SK-MEL-5 (cell line): Measurements from ENCODE around the gene CBX8. TPM values are rescaled to one million over a fixed set of nuclear protein-coding genes. Genes with fewer than 3 reads are reported as not detected.

Experiments used
- DNase-seq: peaks from one replicate; pipeline ENCODE4 v3.0.0-alpha.2; 2016; ENCODE audit warnings: low read depth, low spot score
- in situ Hi-C: cut with HindIII; loops from 2 replicates; pipeline ENCODE4 v1.10.0; 2016; ENCODE audit warnings: low sequenced_read_pairs, high pct_unique_total_duplicates, low pct_unique_long_range_greater_than_20kb
- polyA plus RNA-seq, 2 experiments: library from polyadenylated mRNA; depleted of rRNA; stranded (reverse); fragments of >200 nt; gene quantifications; 2 replicates each; pipeline ENCODE4 v1.2.3, GENCODE V29; 2015
- total RNA-seq: library from RNA; depleted of rRNA; stranded (reverse); fragments of >200 nt; shearing (Covaris generic); gene quantifications from 2 replicates; pipeline ENCODE4 v1.2.3, GENCODE V29; 2014; rRNA removed

CBX8 gene
- 31.3 and 34.4 TPM in 2 replicates for total RNA-seq
- 16.1 and 27.3 TPM in 2 replicates for polyA plus RNA-seq (2015; cell fraction: cytosol; rRNA removed)
- 30.6 and 35.7 TPM in 2 replicates for polyA plus RNA-seq (2015; cell fraction: nucleus; rRNA removed)

DNA sequence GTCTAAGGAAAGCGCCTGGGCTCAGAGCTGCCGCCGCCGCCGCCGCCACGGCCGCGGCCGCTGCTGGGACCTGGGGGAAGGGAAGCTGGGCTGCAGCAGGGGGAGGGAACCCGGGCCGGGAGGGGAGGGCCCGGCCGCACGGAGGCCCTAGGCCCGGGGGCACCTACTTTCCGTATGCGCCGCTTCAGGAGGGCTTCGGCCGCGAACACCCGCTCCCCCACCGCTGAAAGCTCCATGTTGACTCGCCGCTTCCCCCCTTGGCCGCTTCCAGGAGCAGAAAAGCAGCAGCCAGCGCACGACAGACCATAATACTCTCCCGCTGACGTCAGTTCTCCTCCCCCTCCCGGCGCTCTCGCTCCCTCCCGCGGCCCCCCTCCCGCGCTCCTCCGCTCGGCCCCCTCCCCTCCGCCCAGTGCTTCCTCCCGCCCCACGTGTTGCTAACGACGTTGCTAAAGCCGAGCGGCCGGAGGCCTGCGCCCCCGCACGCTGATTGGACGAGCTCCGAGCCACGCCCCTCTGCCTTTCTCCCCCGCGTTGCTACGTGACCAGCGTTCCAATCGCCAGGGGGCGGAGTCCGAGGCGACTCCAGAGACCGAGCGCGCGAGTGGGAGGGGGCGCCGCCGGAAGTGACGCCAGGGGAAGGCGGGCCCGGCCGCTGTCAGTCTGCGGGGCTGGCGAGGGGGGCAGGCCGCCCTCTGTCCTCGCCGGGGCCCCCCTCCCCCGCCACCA, at the start of gene CBX8:
TSS of gene CBX8 (minus strand) at position 315 of the 729 bp plus-strand sequence. CDS start at position 236, 79 bp downstream.
- in situ Hi-C loops = loop anchor here (25.0 kb wide), 1 partner anchor 190 kb away; no protein-coding TSS in a partner anchor
- DNase-seq = peak; percentile 100

DNA sequence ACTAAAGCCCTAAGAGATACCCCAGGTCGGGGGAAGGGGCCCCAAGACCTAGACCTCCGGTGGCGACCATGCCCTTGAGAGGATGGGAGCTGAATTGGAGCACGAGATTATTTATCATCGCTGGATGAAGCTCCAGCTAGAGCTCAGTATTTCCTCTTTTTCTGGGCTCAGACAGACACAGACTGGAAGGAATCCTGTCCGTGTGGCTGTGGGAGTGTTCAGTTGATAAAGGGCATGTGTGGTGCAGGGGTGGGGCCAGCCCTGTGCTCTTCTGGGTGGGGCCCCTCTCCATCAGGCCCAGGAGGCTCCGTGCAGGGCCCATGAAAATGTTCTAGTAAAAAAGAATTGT, 48.7 kb upstream of the CBX8 start:
- in situ Hi-C loops = no loop called here
- peak; percentile 93 for DNase-seq

DNA sequence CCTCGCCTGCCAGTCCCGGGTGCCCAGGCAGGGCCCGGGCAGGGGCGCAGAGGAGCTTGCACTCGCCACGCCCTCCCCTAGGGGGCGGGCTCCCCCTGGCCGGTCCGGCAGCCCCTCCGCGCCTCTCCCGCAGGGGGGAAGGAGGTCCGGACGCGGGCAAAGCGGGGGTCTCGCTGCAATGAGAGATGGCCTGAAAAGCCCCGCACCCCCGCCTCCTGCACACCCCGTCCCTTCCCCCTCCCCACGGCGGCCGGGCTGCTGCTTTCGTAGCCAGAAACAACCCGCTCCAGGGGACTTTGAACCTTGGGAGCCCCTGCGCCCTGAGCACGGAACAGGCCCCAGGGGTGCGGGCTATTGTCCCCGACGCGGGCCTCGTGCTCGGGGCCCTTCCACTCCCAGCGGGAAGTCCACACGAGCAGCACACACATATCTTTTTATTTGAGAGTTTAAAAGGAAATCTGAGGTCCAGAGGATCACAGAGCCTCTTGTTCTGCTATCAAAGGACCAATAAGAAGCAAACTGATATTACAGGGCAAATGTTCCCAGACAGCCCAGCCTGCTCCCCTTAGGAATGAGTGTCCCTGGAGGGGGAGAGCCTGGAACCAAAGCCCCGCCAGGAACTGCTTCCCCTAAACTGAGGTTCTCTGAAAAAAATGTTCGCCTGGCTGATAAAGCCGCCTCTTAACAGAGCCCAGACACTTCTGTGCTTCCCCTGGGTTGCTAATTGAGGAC, 48.2 kb upstream of the CBX8 start:
- DNase-seq = peak; percentile 98
- in situ Hi-C loops = no loop called here

DNA sequence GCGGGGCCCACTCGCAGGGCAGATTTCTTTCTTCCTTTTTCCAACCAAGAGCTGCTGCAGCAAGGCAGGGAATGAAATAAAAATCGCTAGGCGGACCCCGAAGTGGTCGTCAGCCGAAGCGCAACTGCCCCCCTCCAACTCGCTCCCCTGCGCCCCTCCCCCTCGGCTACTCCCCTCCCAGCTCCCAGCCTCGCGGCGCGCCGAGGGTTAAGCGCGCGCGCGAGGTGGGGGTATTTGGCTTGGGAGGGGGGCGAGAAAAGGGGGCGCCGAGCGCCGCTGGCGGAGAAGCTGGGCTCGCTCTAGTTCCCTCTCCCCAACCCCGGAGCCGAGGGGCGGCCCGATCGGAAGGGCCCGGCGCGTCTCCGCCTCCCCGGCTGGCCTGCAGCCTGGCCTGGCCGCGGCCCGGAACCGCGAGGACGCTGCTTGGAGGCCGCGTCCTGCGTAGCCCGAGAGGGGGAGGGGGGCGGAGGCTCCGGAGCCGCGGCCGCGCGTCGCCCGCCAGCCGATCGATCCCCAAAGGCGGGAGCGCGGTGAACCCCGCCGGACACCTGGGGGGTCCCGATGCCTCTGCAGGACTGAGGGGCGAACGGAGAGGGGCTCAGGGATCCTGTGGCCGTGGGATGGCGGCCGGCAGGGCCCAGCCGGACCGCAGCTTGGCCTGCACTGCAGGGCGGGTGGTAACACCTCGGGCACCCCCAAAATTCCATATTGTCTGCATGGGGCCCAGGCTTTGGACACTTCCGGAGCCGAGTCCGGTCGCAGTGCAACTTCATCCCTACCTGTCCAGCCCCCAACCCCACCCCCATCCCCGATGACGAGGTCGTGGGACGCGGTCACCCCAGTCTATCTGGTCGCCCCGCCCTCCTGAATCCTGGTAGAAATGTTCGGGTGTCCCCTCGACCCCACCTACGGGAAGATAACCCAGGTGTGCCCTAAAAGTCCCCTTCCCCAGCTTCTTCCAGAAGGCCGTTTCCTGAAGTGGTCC, 47.2 kb upstream of the CBX8 start:
- in situ Hi-C loops = no loop called here
- peak; percentile 73 for DNase-seq

DNA sequence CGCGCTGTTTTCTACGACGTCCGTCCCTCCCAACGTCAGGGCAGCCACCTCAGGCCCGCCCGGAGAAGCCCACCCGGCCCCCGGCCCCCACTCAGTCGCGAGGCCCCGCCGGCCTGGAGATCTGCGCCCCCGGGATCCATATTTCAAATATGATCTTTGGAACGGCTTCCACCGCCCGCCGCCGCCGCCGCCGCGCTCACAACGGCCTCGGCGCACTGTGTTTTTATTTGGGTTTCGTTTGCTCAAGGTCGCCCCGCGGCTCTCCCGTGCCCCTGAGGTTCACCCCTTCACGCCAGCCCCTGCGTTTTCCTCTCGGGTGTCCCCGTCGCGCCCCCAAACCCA, 46.6 kb upstream of the CBX8 start:
- in situ Hi-C loops = no loop called here
- DNase-seq = no peak

DNA sequence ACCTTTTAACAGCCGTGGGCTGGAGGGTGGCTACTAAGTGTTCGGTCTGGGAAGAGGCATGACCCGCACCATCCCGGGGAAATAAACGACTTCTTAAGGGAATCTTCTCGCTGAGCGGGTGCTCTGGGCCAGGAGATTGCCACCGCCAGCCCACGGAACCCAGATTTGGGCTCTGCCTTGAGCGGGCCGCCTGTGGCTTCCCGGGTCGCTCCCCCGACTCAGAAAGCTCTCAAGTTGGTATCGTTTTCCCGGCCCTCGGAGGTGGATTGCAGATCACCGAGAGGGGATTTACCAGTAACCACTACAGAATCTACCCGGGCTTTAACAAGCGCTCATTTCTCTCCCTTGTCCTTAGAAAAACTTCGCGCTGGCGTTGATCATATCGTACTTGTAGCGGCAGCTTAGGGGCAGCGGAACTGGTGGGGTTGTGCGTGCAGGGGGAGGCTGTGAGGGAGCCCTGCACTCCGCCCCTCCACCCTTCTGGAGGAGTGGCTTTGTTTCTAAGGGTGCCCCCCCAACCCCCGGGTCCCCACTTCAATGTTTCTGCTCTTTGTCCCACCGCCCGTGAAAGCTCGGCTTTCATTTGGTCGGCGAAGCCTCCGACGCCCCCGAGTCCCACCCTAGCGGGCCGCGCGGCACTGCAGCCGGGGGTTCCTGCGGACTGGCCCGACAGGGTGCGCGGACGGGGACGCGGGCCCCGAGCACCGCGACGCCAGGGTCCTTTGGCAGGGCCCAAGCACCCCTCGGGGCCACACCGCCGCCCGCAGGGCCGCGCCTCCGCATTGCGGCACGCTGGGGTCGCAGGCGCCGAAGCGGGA, 46.0 kb upstream of the CBX8 start:
- in situ Hi-C loops = no loop called here
- DNase-seq = no peak

DNA sequence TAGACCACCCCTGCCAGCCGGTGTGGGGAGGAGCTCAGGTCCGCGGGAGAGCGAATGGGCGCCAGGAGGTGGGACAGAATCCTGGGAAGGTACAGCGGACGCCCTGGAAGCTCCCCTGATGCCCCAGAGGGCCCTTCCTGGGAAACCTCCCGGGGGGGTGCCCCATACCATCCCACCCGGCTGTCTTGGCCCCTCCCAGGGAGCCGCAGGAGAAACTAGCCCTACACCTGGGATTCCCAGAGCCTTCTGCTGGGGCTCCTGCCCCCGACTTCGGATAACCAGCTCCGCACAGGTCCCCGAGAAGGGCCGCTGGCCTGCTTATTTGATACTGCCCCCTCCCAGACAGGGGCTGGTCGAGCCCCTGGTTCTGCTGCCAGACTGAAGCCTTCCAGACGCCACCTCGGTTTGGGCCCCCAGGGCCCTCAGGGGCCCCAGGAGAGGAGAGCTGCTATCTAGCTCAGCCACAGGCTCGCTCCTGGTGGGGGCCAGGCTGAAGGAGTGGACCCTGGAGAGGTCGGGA, 45.3 kb upstream of the CBX8 start:
- in situ Hi-C loops = no loop called here
- no peak for DNase-seq

DNA sequence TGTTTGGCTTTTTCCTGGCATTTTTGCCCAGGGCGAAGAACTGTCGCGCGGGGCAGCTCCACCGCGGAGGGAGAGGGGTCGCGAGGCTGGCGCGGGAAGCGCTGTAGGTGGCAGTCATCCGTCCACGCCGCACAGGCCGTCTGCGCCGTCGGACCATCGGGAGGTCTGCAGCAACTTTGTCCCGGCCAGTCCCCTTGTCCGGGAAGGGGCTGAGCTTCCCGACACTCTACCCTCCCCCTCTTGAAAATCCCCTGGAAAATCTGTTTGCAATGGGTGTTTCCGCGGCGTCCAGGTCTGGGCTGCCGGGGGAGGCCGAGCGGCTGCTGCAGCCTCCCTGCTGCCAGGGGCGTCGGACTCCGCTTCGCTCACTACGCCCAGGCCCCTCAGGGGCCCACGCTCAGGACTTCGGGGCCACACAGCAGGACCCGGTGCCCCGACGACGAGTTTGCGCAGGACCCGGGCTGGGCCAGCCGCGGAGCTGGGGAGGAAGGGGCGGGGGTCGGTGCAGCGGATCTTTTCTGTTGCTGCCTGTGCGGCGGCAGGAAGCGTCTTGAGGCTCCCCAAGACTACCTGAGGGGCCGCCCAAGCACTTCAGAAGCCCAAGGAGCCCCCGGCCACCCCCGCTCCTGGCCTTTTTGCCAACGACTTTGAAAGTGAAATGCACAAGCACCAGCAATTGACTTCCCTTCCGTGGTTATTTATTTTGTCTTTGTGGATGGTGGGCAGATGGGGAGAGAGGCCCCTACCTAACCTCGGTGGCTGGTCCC, 44.7 kb upstream of the CBX8 start:
- no peak for DNase-seq
- in situ Hi-C loops = no loop called here

DNA sequence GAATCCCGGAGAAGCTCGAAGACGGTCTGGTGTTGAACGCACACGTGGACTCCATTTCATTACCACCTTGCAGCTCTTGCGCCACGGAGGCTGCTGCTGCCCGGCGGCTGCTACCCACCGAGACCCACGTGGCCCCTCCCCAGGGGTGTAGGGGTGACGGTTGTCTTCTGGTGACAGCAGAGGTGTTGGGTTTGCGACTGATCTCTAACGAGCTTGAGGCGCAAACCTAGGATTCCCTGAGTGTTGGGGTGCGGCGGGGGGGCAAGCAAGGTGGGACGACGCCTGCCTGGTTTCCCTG, 44.1 kb upstream of the CBX8 start:
- in situ Hi-C loops = no loop called here
- no peak for DNase-seq

DNA sequence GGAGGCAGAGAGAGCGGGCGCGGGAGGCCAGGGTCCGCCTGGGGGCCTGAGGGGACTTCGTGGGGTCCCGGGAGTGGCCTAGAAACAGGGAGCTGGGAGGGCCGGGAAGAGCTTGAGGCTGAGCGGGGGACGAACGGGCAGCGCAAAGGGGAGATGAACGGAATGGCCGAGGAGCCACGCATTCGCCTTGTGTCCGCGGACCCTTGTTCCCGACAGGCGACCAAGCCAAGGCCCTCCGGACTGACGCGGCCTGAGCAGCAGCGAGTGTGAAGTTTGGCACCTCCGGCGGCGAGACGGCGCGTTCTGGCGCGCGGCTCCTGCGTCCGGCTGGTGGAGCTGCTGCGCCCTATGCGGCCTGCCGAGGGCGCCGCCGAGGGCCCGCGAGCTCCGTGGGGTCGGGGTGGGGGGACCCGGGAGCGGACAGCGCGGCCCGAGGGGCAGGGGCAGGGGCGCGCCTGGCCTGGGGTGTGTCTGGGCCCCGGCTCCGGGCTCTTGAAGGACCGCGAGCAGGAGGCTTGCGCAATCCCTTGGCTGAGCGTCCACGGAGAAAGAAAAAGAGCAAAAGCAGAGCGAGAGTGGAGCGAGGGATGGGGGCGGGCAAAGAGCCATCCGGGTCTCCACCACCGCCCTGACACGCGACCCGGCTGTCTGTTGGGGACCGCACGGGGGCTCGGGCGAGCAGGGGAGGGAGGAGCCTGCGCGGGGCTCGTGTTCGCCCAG, 43.6 kb upstream of the CBX8 start:
- DNase-seq = no peak
- in situ Hi-C loops = no loop called here

DNA sequence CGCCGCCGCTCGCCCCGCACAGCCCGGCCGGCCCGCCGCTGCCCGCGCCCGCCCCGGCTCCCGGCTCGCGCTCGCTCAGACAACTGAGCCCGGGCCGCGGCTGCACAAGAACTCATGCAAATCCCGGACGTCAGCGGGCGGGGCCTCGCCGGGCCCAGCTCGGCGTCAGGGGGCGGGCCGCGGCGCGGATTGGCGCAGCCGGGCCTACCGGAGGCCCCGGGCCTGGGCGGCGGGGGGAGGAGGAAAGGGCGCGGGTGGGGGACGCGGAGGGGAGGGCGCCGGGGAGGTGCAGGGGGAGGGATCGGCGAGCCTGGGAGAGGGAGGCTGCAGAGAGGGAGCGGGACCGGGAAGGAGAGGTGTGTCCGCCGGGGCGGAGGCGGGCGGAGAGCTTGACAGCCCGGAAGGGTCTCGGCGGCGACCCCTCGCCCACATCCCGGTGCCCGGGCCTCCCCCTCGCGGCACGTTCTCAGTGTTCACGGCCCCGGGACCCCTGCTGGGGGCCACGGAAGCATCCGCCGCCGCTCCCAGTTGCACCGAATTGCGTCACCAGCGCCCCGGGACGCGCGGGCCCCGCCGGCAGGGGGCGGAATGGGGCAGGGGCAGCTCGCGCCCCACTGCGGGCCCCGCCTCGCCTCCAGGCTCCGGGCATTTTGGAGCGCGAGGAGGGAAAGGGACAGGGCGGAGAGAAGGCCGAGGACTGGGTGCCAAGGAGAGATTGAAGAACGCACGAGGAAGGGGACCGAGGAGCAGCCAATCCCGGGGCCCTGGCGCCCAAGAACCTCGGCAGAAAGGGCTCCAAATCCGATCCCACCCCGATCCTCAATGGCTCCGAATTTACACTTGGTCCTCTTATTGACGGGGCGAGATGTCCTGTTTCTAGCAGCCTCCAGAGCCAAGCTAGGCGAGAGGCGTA, 42.7 kb upstream of the CBX8 start, which contains the start of gene CBX4:
TSS of gene CBX4 (minus strand) at position 85 of the 913 bp plus-strand sequence. CDS start 189 bp downstream, outside the sequence.
- in situ Hi-C loops = no loop called here
- peak; percentile 98 for DNase-seq

DNA sequence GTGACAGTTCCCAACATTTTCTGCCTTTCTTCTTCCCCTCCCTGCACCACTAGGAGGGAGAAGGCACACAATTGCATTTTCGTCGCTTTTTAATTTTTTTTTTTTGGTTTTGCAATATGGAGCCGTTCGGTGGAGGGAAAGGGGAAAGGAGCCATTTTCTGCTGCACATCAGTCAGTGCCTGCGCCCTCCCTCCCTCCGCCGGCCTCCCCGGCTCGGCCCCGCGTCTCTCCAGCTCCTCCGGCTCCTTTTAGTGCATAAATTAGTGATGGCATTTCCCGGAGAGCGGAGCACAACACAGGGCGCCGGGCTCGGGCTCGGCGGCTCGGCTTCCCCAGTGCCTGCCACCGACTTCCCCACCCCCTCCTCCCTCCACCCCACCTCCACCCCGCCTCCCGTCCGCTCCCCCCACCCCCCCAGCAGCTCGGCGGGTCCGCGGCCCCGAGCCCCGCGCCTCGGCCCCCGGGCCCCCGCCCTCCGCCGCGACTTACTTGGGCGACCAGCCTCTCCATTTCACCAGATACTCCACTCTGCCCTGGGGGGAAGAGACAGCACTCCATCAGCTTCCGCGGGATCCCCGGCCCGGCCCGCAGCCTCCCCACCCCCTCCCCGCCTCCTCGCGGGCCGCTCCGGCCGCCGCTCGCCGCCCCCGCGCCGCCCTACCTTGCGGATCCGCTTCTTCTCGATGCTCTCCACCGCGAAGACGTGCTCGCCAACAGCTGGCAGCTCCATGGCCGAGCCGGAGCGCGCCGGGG, 41.8 kb upstream of the CBX8 start:
- in situ Hi-C loops = no loop called here
- DNase-seq = peak; percentile 59

DNA sequence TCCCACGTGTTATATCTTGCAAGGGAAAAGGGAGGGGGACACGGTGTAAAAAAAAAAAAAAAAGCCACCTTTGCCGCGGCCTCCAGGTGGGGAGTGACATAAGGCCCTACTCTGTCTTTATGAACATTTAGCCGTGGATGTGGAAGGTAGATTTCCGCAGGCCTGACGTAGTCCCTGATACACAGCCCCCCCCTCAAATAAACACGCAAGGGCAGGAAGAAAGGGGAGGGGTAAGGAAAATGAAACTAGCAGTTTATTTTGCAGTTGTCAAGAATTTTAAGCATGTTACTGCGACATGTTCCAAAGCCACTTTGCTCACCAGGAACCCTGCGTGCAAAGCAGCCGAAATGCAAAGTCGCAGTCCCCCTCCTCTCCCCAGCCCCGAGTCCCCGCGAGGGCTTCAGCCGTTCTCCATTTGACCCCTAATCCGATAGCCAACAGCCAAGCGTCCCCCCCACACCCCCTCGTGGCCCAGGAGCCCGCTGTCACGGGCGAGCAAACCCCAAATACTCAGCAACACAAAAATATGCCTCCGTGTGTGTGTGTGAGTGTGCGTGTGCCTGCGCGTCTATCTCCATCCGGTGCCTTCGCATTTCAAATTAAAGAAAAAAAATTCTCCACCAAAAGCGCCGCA, 41.1 kb upstream of the CBX8 start:
- in situ Hi-C loops = no loop called here
- DNase-seq = no peak
